GM18526 (cell line): ENCODE data around the gene SHROOM2.

ENCODE experiments used
- POLR2A ChIP-seq: IDR thresholded peaks from 3 replicates; pipeline ENCODE4 v1.6.1; 2011; ENCODE audit not compliant: insufficient read length; ENCODE audit errors: extremely low read depth

Gene SHROOM2

GRCh38 chrX:9873360-9873759, 87.1 kb downstream of the SHROOM2 start:
- no peak for TF ChIP-seq POLR2A

GRCh38 chrX:9873952-9874351, 87.7 kb downstream of the SHROOM2 start:
- TF ChIP-seq POLR2A: no peak

GRCh38 chrX:9874483-9874882, 88.3 kb downstream of the SHROOM2 start:
- no peak for TF ChIP-seq POLR2A

GRCh38 chrX:9875801-9876200, 89.6 kb downstream of the SHROOM2 start:
- no peak for TF ChIP-seq POLR2A

- no peak for TF ChIP-seq POLR2A
Observed at GRCh38 chrX:9876201-9876600, 90.0 kb downstream of the SHROOM2 start.

- TF ChIP-seq POLR2A: no peak
Observed at GRCh38 chrX:9878146-9878820, 92.1 kb downstream of the SHROOM2 start.

- TF ChIP-seq POLR2A: no peak
Observed at GRCh38 chrX:9880237-9880636, 94.0 kb downstream of the SHROOM2 start.

GRCh38 chrX:9880870-9881269, 94.6 kb downstream of the SHROOM2 start:
- no peak for TF ChIP-seq POLR2A

GRCh38 chrX:9882669-9883446, 96.6 kb downstream of the SHROOM2 start:
- no peak for TF ChIP-seq POLR2A

GRCh38 chrX:9884031-9884779, 98.0 kb downstream of the SHROOM2 start:
- no peak for TF ChIP-seq POLR2A

GRCh38 chrX:9885150-9885549, 98.9 kb downstream of the SHROOM2 start:
- no peak for TF ChIP-seq POLR2A

GRCh38 chrX:9887659-9888297, 101.5 kb downstream of the SHROOM2 start:
- TF ChIP-seq POLR2A: no peak

GRCh38 chrX:9888953-9889470, 102.8 kb downstream of the SHROOM2 start:
- no peak for TF ChIP-seq POLR2A

GRCh38 chrX:9890681-9891091, 104.5 kb downstream of the SHROOM2 start:
- TF ChIP-seq POLR2A: no peak

GRCh38 chrX:9895225-9895912, 109.1 kb downstream of the SHROOM2 start:
- TF ChIP-seq POLR2A: no peak
